GM23248 (cell line): Measurements from ENCODE around the gene DHRS7C. TPM values are rescaled to one million over a fixed set of nuclear protein-coding genes. Genes with fewer than 3 reads are reported as not detected.

ENCODE experiments used
- DNase-seq: peaks from one replicate; pipeline ENCODE4 v3.0.0-alpha.2; 2015
- H2AFZ ChIP-seq: fragments of 200-600 bp; sonication (generic); 2 replicates; pipeline ENCODE4 v1.6.1; 2016; ENCODE audit warnings: antibody characterized with exemption
- H3F3A ChIP-seq: fragments of 200-600 bp; sonication (generic); 2 replicates; pipeline ENCODE4 v1.6.1; 2016; ENCODE audit warnings: mild to moderate bottlenecking, antibody characterized with exemption, mixed run types; ENCODE audit not compliant: insufficient read depth
- H3K27ac ChIP-seq: fragments of 200-600 bp; sonication (generic); 2 replicates; pipeline ENCODE4 v1.5.1; 2016; ENCODE audit warnings: mild to moderate bottlenecking
- H3K27me3 ChIP-seq: fragments of 200-600 bp; sonication (generic); replicated peaks from 2 replicates; pipeline ENCODE4 v1.6.1; 2016; ENCODE audit warnings: mild to moderate bottlenecking; ENCODE audit not compliant: insufficient read depth
- H3K36me3 ChIP-seq: fragments of 200-600 bp; sonication (generic); 2 replicates; pipeline ENCODE4 v1.6.1; 2016; ENCODE audit warnings: low read depth, mild to moderate bottlenecking
- H3K4me1 ChIP-seq: fragments of 200-600 bp; sonication (generic); 2 replicates; pipeline ENCODE4 v1.6.1; 2016; ENCODE audit warnings: mild to moderate bottlenecking; ENCODE audit not compliant: insufficient read depth
- H3K4me2 ChIP-seq: fragments of 200-600 bp; sonication (generic); one replicate; pipeline ENCODE4 v1.6.1; 2016; ENCODE audit warnings: mild to moderate bottlenecking; ENCODE audit not compliant: unreplicated experiment
- H3K4me3 ChIP-seq: fragments of 200-600 bp; sonication (generic); 2 replicates; pipeline ENCODE4 v1.5.1; 2016; ENCODE audit warnings: mild to moderate bottlenecking
- H3K79me2 ChIP-seq: fragments of 200-600 bp; sonication (generic); 2 replicates; pipeline ENCODE4 v1.6.1; 2016; ENCODE audit warnings: mild to moderate bottlenecking; ENCODE audit not compliant: insufficient read depth
- H3K9ac ChIP-seq: fragments of 200-600 bp; sonication (generic); 2 replicates; pipeline ENCODE4 v1.6.1; 2016; ENCODE audit warnings: mild to moderate bottlenecking
- H3K9me2 ChIP-seq: fragments of 200-600 bp; sonication (generic); 2 replicates; pipeline ENCODE4 v1.6.1; 2016; ENCODE audit warnings: mixed run types, mild to moderate bottlenecking, moderate library complexity; ENCODE audit not compliant: insufficient read depth
- H3K9me3 ChIP-seq: fragments of 200-600 bp; sonication (generic); one replicate; pipeline ENCODE4 v1.6.1; 2017; ENCODE audit warnings: low read depth
- H4K20me1 ChIP-seq: fragments of 200-600 bp; sonication (generic); 2 replicates; pipeline ENCODE4 v1.6.0; 2016; ENCODE audit not compliant: insufficient read depth
- EZH2 ChIP-seq: fragments of 200-600 bp; sonication (generic); IDR thresholded peaks from 2 replicates; pipeline ENCODE4 v1.6.1; 2018; ENCODE audit warnings: antibody characterized with exemption, mild to moderate bottlenecking; ENCODE audit not compliant: insufficient read depth, poor library complexity, severe bottlenecking
- EZH2phosphoT487 ChIP-seq: fragments of 200-600 bp; sonication (generic); IDR thresholded peaks from 2 replicates; pipeline ENCODE4 v1.6.1; 2018; ENCODE audit warnings: antibody characterized with exemption, moderate library complexity, mild to moderate bottlenecking, low read depth; ENCODE audit not compliant: insufficient read depth
- WGBS, 2 experiments: methylation state at CpG; one replicate each; pipeline ENCODE4 v1.1.6; 2015 to 2017; ENCODE audit warnings: low lambda C conversion rate in 2 of 2, low coverage in 1 of 2; ENCODE audit errors: missing lambda C conversion rate in 2 of 2; 5-methylcytosine and 5-hydroxymethylcytosine counted together
- in situ Hi-C: fragments of 300-500 bp; cut with MboI; formaldehyde crosslinking; loops from 2 replicates; pipeline ENCODE4 v1.15.0; 2020
- polyA plus RNA-seq: library from polyadenylated mRNA; unstranded; fragments of >200 nt; fragmentation: Nextera tagmentation; extraction: Ambion mirVana; gene quantifications from 2 replicates; pipeline ENCODE4 v1.2.1, GENCODE V29; 2016
- total RNA-seq: library from RNA; depleted of rRNA; stranded (reverse); fragments of >200 nt; shearing (Covaris generic); gene quantifications from 2 replicates; pipeline ENCODE4 v1.2.3, GENCODE V29; 2014

Gene DHRS7C
- total and polyA plus RNA-seq, 2 experiments from 2014 or later, result not detected

- DNase-seq, result no peak
- H2AFZ ChIP-seq, result no peak overlapping the region
- no peaks in the 10 kb centered on the region for H4K20me1 ChIP-seq
- no peak overlapping the region for H3K4me2 ChIP-seq
- WGBS, 2 experiments, result 21 to 24% methylated on average over 6 of the region's 6 CpGs
- TF ChIP-seq EZH2 (no peak), EZH2phosphoT487 (no peak)
- no peak overlapping the region for H3K27ac ChIP-seq
- in situ Hi-C loops, result no loop called here
- H3K4me1 ChIP-seq, result no peaks in the 10 kb centered on the region
- no peaks in the 10 kb centered on the region for H3K9me3 ChIP-seq
- no peaks in the 10 kb centered on the region for H3K79me2 ChIP-seq
- no peaks in the 10 kb centered on the region for H3K36me3 ChIP-seq
- H3K9ac ChIP-seq, result no peak overlapping the region
- no peaks in the 10 kb centered on the region for H3K9me2 ChIP-seq
- no peaks in the 10 kb centered on the region for H3F3A ChIP-seq
- peaks cover 5% of the 10 kb centered on the region for H3K27me3 ChIP-seq
- no peak overlapping the region for H3K4me3 ChIP-seq
These were observed 15.3 kb upstream of the DHRS7C start for GRCh38 chr17:9806699-9807098.

DNA sequence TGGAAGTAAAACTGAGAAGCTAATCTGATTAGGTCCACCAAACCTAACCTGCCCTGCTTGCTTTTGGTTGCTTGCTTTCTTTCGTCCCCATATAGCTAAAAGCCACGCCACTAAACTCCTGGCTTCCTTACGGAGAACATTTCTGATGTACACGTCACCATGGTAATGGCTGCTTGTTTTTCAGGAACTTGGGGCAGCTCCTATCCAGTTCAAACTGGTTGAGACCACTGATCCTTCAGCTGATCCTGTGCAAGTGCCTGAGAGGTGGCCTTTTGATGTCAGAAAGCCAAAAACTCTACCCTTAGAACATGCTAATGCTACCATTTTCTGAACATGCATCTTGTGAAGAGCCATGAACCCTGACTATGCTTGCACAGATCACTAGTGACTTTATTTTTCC, 14.4 kb upstream of the DHRS7C start:
- peaks cover 5% of the 10 kb centered on the region for H3K27me3 ChIP-seq
- H3K79me2 ChIP-seq, result no peaks in the 10 kb centered on the region
- DNase-seq, result no peak
- no peak overlapping the region for H3K4me3 ChIP-seq
- no peaks in the 10 kb centered on the region for H3F3A ChIP-seq
- no peaks in the 10 kb centered on the region for H3K4me1 ChIP-seq
- in situ Hi-C loops, result no loop called here
- no peak overlapping the region for H3K9ac ChIP-seq
- no peak overlapping the region for H3K27ac ChIP-seq
- no peaks in the 10 kb centered on the region for H3K36me3 ChIP-seq
- H4K20me1 ChIP-seq, result no peaks in the 10 kb centered on the region
- H2AFZ ChIP-seq, result no peak overlapping the region
- H3K9me2 ChIP-seq, result no peaks in the 10 kb centered on the region
- no peaks in the 10 kb centered on the region for H3K9me3 ChIP-seq
- no peak overlapping the region for H3K4me2 ChIP-seq
- TF ChIP-seq EZH2, result no peak
- TF ChIP-seq EZH2phosphoT487, result no peak
- WGBS, 2 experiments, result 30 to 43% methylated on average over 4 of the region's 4 CpGs

DNA sequence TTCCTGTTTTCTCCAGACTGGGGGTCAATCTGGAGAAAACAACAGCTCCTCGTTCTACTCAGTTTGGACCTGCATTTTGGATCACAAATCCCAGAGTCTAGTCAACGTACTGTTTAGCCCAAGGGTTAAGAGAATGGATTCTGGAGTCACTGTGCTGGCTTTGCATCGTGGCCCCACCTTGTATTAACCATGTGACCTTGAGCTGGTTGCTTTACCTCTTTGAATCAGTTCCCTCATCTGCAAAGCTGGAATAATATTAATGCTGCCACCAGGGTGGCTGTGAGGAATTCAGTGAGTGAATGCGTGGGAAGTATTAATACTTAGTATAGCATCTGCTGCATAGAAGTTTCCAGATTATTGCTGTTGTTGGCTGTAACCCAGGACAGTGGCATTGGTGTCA, 11.3 kb upstream of the DHRS7C start:
- Histone ChIP-seq H3K9me2 (no peaks in the 10 kb centered on the region), H3K4me1 (no peaks in the 10 kb centered on the region), H3K27ac (no peak overlapping the region), H3K4me2 (no peak overlapping the region), H3F3A (no peaks in the 10 kb centered on the region), H3K4me3 (no peak overlapping the region), H3K79me2 (no peaks in the 10 kb centered on the region), H3K36me3 (no peaks in the 10 kb centered on the region), H4K20me1 (no peaks in the 10 kb centered on the region), H3K9ac (no peak overlapping the region), H3K27me3 (peaks cover 5% of the 10 kb centered on the region), H3K9me3 (no peaks in the 10 kb centered on the region), H2AFZ (no peak overlapping the region)
- in situ Hi-C loops, result no loop called here
- WGBS, 2 experiments, result 35 to 39% methylated on average over 4 of the region's 4 CpGs
- TF ChIP-seq EZH2phosphoT487 (no peak), EZH2 (no peak)
- DNase-seq, result no peak

DNA sequence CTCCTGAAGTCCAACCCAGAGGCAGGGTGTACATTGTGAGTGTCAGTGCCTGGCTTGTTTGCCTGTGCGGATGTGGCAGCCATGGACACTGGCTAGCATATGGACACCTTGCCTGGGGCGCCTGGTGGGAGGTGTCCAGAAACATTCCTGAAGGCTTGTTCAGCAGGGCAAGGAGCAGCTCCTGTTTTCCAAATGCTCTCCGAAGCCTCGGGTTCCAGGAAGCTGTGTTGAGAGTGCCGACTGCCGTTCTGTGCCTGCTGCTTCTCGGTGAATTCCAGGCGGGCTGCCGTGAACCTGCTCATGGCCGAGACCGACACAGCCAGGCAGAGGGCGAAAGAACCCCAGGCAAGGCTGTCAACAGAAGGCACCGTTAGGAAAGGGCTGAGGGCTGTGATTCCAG, 10.9 kb upstream of the DHRS7C start:
- no peak overlapping the region for H2AFZ ChIP-seq
- no peaks in the 10 kb centered on the region for H3K79me2 ChIP-seq
- WGBS, 2 experiments, result 58 to 66% methylated on average over 13 of the region's 13 CpGs
- no peak overlapping the region for H3K27ac ChIP-seq
- H3K4me2 ChIP-seq, result no peak overlapping the region
- DNase-seq, result no peak
- H3F3A ChIP-seq, result no peaks in the 10 kb centered on the region
- H3K9me3 ChIP-seq, result no peaks in the 10 kb centered on the region
- H3K9ac ChIP-seq, result no peak overlapping the region
- in situ Hi-C loops, result no loop called here
- no peaks in the 10 kb centered on the region for H3K9me2 ChIP-seq
- H3K4me3 ChIP-seq, result no peak overlapping the region
- TF ChIP-seq EZH2 (no peak), EZH2phosphoT487 (no peak)
- H4K20me1 ChIP-seq, result no peaks in the 10 kb centered on the region
- no peaks in the 10 kb centered on the region for H3K36me3 ChIP-seq
- no peaks in the 10 kb centered on the region for H3K4me1 ChIP-seq
- peaks cover 5% of the 10 kb centered on the region for H3K27me3 ChIP-seq

- WGBS, 2 experiments, result 0 to 6% methylated on average over 2 of the region's 2 CpGs
- no peaks in the 10 kb centered on the region for H3K4me1 ChIP-seq
- H3K36me3 ChIP-seq, result no peaks in the 10 kb centered on the region
- in situ Hi-C loops, result no loop called here
- no peak overlapping the region for H2AFZ ChIP-seq
- H3K27ac ChIP-seq, result no peak overlapping the region
- DNase-seq, result no peak
- TF ChIP-seq EZH2phosphoT487 (no peak), EZH2 (no peak)
- peaks cover 5% of the 10 kb centered on the region for H3K27me3 ChIP-seq
- no peaks in the 10 kb centered on the region for H3K9me3 ChIP-seq
- no peaks in the 10 kb centered on the region for H4K20me1 ChIP-seq
- H3K9ac ChIP-seq, result no peak overlapping the region
- H3K4me3 ChIP-seq, result no peak overlapping the region
- no peaks in the 10 kb centered on the region for H3K9me2 ChIP-seq
- H3K79me2 ChIP-seq, result no peaks in the 10 kb centered on the region
- H3F3A ChIP-seq, result no peaks in the 10 kb centered on the region
- H3K4me2 ChIP-seq, result no peak overlapping the region
These were observed 10.1 kb upstream of the DHRS7C start for GRCh38 chr17:9801505-9801904.
